GM19193 (cell line): ENCODE data around the gene HDX.

Experiments
- POLR2A ChIP-seq: IDR thresholded peaks from 4 replicates; pipeline ENCODE4 v1.6.1; 2011; ENCODE audit not compliant: insufficient read depth, insufficient read length; ENCODE audit errors: extremely low read depth

Gene HDX

GRCh38 chrX:84362184-84362838 is 139.9 kb downstream of the HDX start:
- no peak for TF ChIP-seq POLR2A

- TF ChIP-seq POLR2A = no peak
These were observed 144.0 kb downstream of the HDX start for GRCh38 chrX:84358271-84358670.

- no peak for TF ChIP-seq POLR2A
These were observed 145.0 kb downstream of the HDX start for GRCh38 chrX:84357296-84357695.

- TF ChIP-seq POLR2A = no peak
These were observed 161.3 kb downstream of the HDX start for GRCh38 chrX:84340968-84341367.

GRCh38 chrX:84339507-84340364 is 162.5 kb downstream of the HDX start:
- no peak for TF ChIP-seq POLR2A

- TF ChIP-seq POLR2A = no peak
These were observed 165.6 kb downstream of the HDX start for GRCh38 chrX:84336646-84337045.

GRCh38 chrX:84335121-84335520 is 167.1 kb downstream of the HDX start:
- no peak for TF ChIP-seq POLR2A

- TF ChIP-seq POLR2A = no peak
These were observed 180.0 kb downstream of the HDX start for GRCh38 chrX:84322083-84322827.

- no peak for TF ChIP-seq POLR2A
These were observed 181.6 kb downstream of the HDX start for GRCh38 chrX:84320614-84321013.

- no peak for TF ChIP-seq POLR2A
These were observed 182.2 kb downstream of the HDX start for GRCh38 chrX:84320023-84320422.

- no peak for TF ChIP-seq POLR2A
These were observed 183.6 kb downstream of the HDX start for GRCh38 chrX:84318661-84319060.
